GM18868 (cell line): ENCODE results near the gene ITPR2.
"Not testable (repeated sequence)": the region's sequence is repeated elsewhere in the genome, so short reads cannot be mapped to it uniquely, and the experiment has no call there.

Experiments
- ATAC-seq: cut with Tn5 transposase; IDR thresholded peaks from one replicate; pipeline ENCODE4 v1.9.1; 2021; ENCODE audit warnings: mild to moderate bottlenecking, moderate library complexity; ENCODE audit not compliant: unreplicated experiment

ITPR2 gene

GRCh38 chr12:26832822-26833742 is at the start of gene ITPR2:
TSS of gene ITPR2 (minus strand) at chr12:26833194. CDS start at chr12:26832781, 413 bp downstream.
- peak; percentile 82 for ATAC-seq

DNA sequence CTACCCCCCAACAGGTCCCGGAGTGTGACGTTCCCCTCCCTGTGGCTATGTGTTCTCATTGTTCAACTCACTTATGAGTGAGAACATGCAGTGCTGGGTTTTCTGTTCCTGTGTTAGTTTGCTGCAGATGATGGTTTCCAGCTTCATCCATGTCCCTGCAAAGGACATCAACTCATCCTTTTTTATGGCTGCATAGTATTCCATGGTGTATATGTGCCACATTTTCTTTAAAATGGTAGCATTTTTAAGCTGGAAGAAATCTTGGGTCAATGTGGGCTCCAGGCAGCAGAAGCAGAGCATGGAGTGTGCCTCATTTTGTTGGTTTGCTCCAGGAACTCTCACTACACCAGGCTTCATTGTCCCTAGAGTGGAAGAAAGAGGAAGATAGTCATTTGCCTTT is 47.6 kb upstream of the ITPR2 start:
- ATAC-seq, result no peak

DNA sequence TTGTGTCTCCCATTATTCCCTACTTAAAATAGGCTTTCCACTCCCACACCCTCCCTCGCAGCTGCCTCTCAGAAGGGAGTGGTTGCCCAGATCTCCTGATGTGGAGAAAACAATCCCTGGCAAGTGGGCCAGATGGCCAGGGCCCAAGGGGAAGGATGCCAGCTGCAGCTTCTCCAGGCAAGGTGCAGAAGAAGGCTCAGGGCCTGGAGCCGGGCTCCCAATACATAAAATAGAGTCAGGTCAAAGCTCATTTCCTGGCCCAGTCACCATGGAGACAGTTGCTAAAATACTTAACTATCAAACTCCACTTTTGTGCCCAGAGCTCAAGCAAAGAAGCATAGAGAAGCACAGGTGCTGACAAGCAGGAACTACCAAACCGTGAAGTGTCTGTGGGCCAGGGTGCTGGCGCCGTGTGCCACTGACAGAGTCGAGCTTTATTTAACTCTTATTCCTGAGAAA is 45.7 kb upstream of the ITPR2 start:
- peak; percentile 73 for ATAC-seq

GRCh38 chr12:26874501-26875296 is 41.7 kb upstream of the ITPR2 start:
- ATAC-seq, result peak; percentile 48

- no peak for ATAC-seq
Observed at GRCh38 chr12:26872625-26873024, 39.6 kb upstream of the ITPR2 start.

DNA sequence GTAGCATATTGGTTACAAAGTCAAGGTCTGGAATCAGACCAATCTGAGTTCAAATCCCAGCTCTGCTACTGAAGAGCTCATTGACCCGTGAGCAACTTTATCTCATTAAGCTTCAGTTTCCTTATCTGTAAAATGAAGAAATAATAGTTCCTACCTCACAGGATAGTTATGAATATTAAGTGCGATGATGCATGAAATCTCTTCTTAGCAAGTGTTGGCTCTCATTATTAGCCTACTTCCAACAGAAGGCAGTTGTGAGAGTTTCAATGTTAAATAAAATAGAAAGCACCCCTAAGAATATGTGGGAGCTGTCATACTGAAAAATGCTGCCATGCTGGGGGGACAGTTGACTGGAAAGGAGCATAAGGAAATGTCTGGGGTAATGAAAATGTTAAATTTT is 39.0 kb upstream of the ITPR2 start:
- no peak for ATAC-seq

DNA sequence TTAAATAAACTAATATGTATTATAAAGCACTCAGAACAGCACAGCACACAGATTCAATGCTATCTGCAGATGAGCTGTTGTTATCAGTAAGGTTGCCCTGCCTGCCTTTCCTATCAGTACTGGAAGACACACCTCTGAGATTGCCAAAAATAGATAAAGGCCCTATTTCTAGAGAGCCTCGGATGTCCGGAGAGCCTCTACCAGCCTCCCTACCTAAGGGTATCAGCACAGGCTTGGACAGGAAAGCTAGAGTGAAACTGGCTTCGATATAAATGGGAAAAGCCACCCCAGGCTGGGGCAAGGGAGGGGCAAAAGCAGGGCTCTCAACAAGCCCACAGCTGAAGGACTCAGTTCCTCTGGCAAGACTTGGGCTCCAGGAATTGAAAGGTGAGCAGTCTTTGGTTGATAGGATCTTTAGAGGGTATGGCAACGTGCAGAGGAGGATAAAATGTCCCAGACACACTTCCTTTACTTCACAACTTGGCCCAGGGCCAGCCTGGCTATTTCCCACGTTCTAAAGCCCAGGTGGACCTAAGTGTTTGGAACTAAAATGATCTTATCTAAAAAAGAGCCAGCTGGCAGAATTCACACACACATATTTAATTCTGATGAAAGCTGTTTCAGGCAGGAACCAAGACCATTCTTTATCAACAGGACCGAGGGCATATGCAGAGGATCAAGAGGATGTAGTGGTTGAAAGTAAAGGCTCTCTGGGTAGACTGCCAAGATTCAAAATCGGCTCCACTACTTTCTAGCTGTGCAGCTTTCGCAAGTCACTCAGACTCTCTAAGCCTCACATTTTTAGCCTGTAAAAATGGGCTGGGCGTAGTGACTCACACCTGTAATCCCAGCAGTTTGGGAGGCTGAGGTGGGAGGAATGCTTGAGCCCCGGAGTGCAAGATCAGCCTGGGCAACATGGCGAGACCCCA is 37.8 kb upstream of the ITPR2 start:
- ATAC-seq, result peak; percentile 51

DNA sequence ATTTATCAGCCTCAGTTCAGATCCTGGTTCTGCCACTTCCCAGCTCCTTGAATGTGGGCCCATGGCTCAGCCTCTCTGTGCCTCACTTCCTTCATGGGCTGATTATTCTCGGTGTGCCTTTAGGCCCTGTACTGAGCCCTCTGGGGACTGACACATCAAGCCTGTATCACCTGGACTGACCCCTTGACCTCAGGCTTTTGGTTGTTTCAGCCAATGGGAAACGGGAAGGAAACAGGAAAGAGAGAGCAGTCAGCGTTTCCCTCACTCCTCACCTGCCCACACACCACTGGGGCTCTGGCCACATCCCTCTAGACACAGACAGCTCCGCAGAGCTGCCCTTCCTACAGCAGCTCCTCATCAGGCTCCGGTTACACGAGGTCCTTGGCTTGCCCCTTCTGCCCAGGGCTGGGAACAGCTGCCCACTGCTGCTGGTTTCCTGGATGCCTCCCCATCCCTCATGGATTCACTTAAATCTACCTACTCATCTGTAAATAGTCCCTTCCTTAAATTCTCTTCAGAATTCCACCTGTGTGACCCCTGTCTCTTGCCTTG is 37.0 kb upstream of the ITPR2 start:
- ATAC-seq, result no peak

DNA sequence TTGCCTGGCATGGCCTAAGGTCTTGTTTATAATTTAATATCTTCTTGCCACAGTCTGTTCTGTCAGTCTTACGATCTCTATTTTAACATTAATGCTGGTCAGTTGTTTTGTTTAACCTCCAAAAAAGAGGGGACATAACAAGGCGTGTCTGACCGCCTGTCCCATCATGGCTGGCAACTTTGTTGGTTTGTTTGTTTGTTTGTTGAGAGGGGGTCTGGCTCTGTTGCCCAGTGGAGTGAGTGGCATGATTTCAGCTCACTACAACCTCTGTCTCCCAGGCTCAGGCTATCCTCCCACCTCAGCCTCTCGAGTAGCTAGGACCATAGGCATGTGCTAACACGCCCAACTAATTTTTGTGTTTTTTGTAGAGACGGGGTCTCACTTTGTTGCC is 36.1 kb upstream of the ITPR2 start:
- no peak for ATAC-seq

GRCh38 chr12:26868447-26869103 is 35.6 kb upstream of the ITPR2 start:
- ATAC-seq, result no peak

- peak; percentile 53 for ATAC-seq
Observed at GRCh38 chr12:26867080-26867479, 34.1 kb upstream of the ITPR2 start.

- no peak for ATAC-seq
Observed at GRCh38 chr12:26863515-26863914, 30.5 kb upstream of the ITPR2 start.

GRCh38 chr12:26862787-26863186 is 29.8 kb upstream of the ITPR2 start:
- not testable (repeated sequence) for ATAC-seq

DNA sequence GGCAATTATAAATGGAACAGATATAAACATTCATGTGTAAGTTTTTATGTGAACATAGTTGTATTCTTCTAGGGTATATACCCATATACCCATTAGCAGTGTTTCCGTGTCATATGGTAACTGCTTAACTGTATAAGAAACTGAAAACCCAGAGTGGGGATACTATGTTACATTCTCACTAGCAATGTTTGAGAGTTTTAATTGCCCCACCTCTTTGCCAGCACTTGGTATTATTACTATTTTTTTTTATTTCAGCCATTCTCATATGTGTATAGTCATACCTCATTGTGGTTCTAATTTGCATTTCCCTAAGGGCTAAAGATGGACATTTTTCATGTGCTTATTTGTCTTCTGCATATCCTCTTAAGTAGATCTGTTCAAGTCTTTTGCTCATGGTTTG is 28.7 kb upstream of the ITPR2 start:
- ATAC-seq, result no peak

GRCh38 chr12:26857465-26858176 is 24.6 kb upstream of the ITPR2 start:
- no peak for ATAC-seq

DNA sequence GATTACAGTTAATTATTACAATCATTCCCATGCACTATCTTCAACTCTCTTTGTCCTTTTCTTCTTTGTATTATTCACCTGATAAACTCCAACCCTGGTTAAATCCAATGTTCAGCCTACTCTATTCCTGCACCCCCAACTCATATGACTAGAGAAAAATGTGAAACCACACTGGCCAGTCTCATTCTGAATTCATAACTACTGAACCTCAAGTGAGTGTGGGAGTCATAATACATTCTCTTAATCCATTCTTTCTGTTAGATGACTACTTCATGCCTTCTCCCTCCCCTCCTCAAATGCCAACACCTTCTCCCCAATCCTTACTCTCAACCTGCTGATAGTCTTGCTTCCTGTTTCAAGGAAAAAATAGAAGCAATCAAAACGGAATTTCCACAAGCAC is 22.3 kb upstream of the ITPR2 start:
- ATAC-seq, result no peak

- ATAC-seq, result peak; percentile 21
Observed at GRCh38 chr12:26854031-26854390, 21.0 kb upstream of the ITPR2 start.

DNA sequence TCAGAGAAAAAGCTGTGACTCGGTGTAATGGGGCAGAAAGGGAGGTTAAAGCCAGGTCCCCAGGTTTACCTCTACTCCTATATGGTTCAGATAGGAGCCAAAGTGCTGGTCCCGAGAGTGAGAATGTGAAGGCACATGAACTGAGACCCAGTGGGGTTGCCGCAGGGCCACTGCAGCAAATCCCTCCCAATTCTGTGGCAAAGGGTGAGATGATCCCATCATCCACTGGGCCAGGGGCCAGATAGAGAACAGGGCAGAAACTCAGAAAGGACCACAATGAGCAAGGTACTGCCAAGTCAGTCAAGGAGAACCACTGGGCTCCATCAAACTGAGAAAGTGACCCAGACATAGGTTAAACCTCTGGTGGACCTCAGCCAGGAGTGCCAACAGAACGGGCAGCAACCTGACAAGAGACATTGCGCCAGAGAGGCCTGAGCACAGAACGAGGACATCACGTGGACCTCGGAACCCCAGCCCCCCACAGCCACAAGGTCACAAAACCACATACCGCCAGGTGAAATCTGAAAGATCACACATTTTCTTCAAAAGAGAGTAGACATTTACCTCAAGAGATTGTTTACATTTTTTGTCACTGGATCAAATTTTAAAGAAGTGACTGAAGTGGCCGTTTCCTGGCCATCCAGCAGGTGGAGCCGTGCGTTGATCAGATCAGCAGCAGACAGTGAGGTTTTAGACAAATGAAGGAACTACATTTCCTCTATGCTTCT is 20.5 kb upstream of the ITPR2 start:
- peak; percentile 79 for ATAC-seq
